Liver (tissue), 9 donors: ENCODE data around the gene PATJ. TPM values are rescaled to one million over a fixed set of nuclear protein-coding genes. Genes with fewer than 3 reads are reported as not detected.

Source experiments
- DNase-seq: peaks from one replicate; pipeline ENCODE4 v3.0.0-alpha.2; 2017; ENCODE audit warnings: low spot score
- H3K27ac ChIP-seq, 2 donors: one replicate each; pipeline ENCODE4 v1.7.0; 2013; ENCODE audit warnings: inconsistent platforms in 2 of 2, low read length in 2 of 2, control low read depth in 1 of 2, low read depth in 1 of 2, mild to moderate bottlenecking in 1 of 2
- H3K27me3 ChIP-seq, 4 donors: one replicate each; pipeline versions ENCODE4 v1.6.1 to v1.7.0; 2013; ENCODE audit warnings: low read length in 3 of 4, inconsistent platforms in 1 of 4, mild to moderate bottlenecking in 1 of 4, moderate library complexity in 1 of 4; ENCODE audit not compliant: control insufficient read depth in 4 of 4, insufficient read depth in 4 of 4
- H3K36me3 ChIP-seq, 4 donors: one replicate each; pipeline versions ENCODE4 v1.6.1 to v1.7.0; 2013; ENCODE audit warnings: low read length in 3 of 4, mild to moderate bottlenecking in 3 of 4, low read depth in 1 of 4, moderate library complexity in 1 of 4; ENCODE audit not compliant: control insufficient read depth in 4 of 4, insufficient read depth in 3 of 4
- H3K4me1 ChIP-seq, 4 donors: one replicate each; pipeline versions ENCODE4 v1.6.1 to v1.7.0; 2013; ENCODE audit warnings: low read length in 3 of 4, mild to moderate bottlenecking in 3 of 4, moderate library complexity in 1 of 4; ENCODE audit not compliant: control insufficient read depth in 4 of 4, insufficient read depth in 4 of 4
- H3K4me3 ChIP-seq, 3 donors: one replicate each; pipeline versions ENCODE4 v1.6.1 to v1.7.0; 2013; ENCODE audit warnings: low read length in 3 of 3, control low read depth in 1 of 3, low read depth in 1 of 3, mild to moderate bottlenecking in 1 of 3
- H3K9ac ChIP-seq, 2 donors: one replicate each; pipeline ENCODE4 v1.7.0; 2013; ENCODE audit warnings: low read length in 2 of 2, mild to moderate bottlenecking in 2 of 2, moderate library complexity in 2 of 2, control low read depth in 1 of 2, low read depth in 1 of 2
- H3K9me3 ChIP-seq, 4 donors: one replicate each; pipeline versions ENCODE4 v1.6.1 to v1.7.0; 2013; ENCODE audit warnings: low read length in 3 of 4; ENCODE audit not compliant: control insufficient read depth in 4 of 4
- EGR1 ChIP-seq, 2 donors: IDR thresholded peaks; 2 replicates each; pipeline ENCODE4 v1.6.1; 2016 to 2018; ENCODE audit warnings: antibody characterized with exemption in 2 of 2, low read depth in 2 of 2
- FOXA1 ChIP-seq: IDR thresholded peaks from 2 replicates; pipeline ENCODE4 v1.6.1; 2016; ENCODE audit warnings: antibody characterized with exemption
- FOXA2 ChIP-seq: IDR thresholded peaks from 2 replicates; pipeline ENCODE4 v1.6.1; 2016; ENCODE audit warnings: antibody characterized with exemption
- GABPA ChIP-seq, 2 donors: IDR thresholded peaks in 1 of 2; conservative IDR thresholded peaks in 1 of 2; 2 replicates each; pipeline ENCODE4 v1.6.1; 2016; ENCODE audit warnings: antibody characterized with exemption in 2 of 2, mild to moderate bottlenecking in 1 of 2, moderate library complexity in 1 of 2
- HNF4A ChIP-seq, 2 donors: conservative IDR thresholded peaks; 2 replicates each; pipeline ENCODE4 v1.6.1; 2016; ENCODE audit warnings: antibody characterized with exemption in 2 of 2, mild to moderate bottlenecking in 2 of 2
- HNF4G ChIP-seq: IDR thresholded peaks from 2 replicates; pipeline ENCODE4 v1.6.1; 2016; ENCODE audit warnings: antibody characterized with exemption
- JUND ChIP-seq, 2 donors: IDR thresholded peaks; 2 replicates each; pipeline ENCODE4 v1.6.1; 2016; ENCODE audit warnings: antibody characterized with exemption in 2 of 2
- NR2F2 ChIP-seq: IDR thresholded peaks from 2 replicates; pipeline ENCODE4 v1.6.1; 2016; ENCODE audit warnings: antibody characterized with exemption
- RAD21 ChIP-seq, 2 donors: IDR thresholded peaks; 2 replicates each; pipeline ENCODE4 v1.6.1; 2016; ENCODE audit warnings: antibody characterized with exemption in 2 of 2, mild to moderate bottlenecking in 2 of 2
- RXRA ChIP-seq, 2 donors: IDR thresholded peaks; 2 replicates each; pipeline ENCODE4 v1.6.1; 2017 to 2018; ENCODE audit warnings: antibody characterized with exemption in 2 of 2, mild to moderate bottlenecking in 1 of 2
- SP1 ChIP-seq: IDR thresholded peaks from 2 replicates; pipeline ENCODE4 v1.6.1; 2018; ENCODE audit warnings: antibody characterized with exemption, mild to moderate bottlenecking
- TAF1 ChIP-seq: conservative IDR thresholded peaks from 2 replicates; pipeline ENCODE4 v1.6.1; 2016; ENCODE audit warnings: antibody characterized with exemption, mild to moderate bottlenecking
- YY1 ChIP-seq: IDR thresholded peaks from 2 replicates; pipeline ENCODE4 v1.6.1; 2016; ENCODE audit warnings: antibody characterized with exemption, mild to moderate bottlenecking
- WGBS: extraction: QIAGEN DNeasy Blood & Tissue Kit; methylation state at CpG from one replicate; pipeline ENCODE4 v1.1.7; 2013; 5-methylcytosine and 5-hydroxymethylcytosine counted together
- polyA plus RNA-seq, 2 donors: library from polyadenylated mRNA; stranded (reverse) in 1 of 2; unstranded in 1 of 2; fragments of 200-250 nt in 1 of 2; fragments of >200 nt in 1 of 2; fragmentation: Nextera tagmentation in 1 of 2; extraction: Ambion mirVana in 1 of 2; gene quantifications; one replicate each; pipeline versions ENCODE4 v1.2.1 to v1.2.3, GENCODE V29; 2013 to 2015
- total RNA-seq, 2 donors: library from RNA; depleted of rRNA; stranded (reverse); fragments of >200 nt; gene quantifications; one replicate each; pipeline ENCODE4 v1.2.3, GENCODE V29; 2014
- TF ChIP-seq, protein P1 (sequence below): IDR thresholded peaks from 2 replicates; pipeline ENCODE4 v1.6.1; 2016; ENCODE audit warnings: antibody characterized with exemption, mild to moderate bottlenecking
- TF ChIP-seq, protein P2 (sequence below): IDR thresholded peaks from 2 replicates; pipeline ENCODE4 v1.6.1; 2016; ENCODE audit warnings: antibody characterized with exemption
- TF ChIP-seq, protein P3 (sequence below): IDR thresholded peaks from 2 replicates; pipeline ENCODE4 v1.6.1; 2016; ENCODE audit warnings: antibody characterized with exemption
- TF ChIP-seq, protein P4 (sequence below): IDR thresholded peaks from 2 replicates; pipeline ENCODE4 v1.6.1; 2016; ENCODE audit warnings: antibody characterized with exemption
- TF ChIP-seq, protein P5 (sequence below): fragments of 150-350 bp; IDR thresholded peaks from 2 replicates; pipeline ENCODE4 v1.5.1; 2017; ENCODE audit warnings: improper control_type of control experiment, low read depth, low read length; ENCODE audit not compliant: missing input control
- donor health status: healthy.
- donor health status: healthy.
- donor health status: healthy.
- donor health status: healthy.
- donor health status: healthy.

The PATJ gene
- total and polyA plus RNA-seq, 4 donors, result 5.7 to 29.8 (median 9.0) TPM

DNA sequence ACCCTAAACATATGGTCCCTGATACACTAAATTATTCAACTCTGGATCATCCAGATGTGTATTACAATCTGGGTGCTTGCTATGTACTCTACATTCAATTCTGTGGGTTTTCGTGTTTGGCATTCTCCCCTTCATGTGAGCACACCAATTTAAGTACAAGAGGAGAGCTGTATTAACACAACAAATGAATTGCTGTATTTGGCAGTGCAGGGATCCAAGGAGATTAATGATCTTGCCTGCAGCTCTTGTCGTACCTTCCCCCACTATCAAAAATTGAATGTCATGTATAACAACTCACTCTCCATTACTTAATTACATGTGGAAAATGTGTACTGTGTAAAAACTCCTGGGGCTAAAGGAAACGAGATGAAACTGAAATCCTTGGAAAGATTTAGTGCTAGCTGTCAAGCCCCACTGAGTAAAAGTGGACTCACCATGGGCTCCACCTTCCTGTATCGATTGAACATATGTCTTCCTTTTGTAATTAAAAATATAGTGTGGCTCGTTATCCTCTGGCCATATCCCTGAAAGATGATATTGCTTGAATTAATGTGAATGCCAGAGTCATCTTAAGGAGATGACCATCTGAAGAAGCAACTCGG lies 280.2 kb downstream of the PATJ start:
- Histone ChIP-seq H3K4me1 (no peaks in the 10 kb centered on the region), H3K27ac (no peak overlapping the region), H3K9me3 (no peaks in the 10 kb centered on the region), H3K9ac (no peak overlapping the region), H3K4me3 (no peak overlapping the region), H3K36me3 (no peaks in the 10 kb centered on the region), H3K27me3 (no peaks in the 10 kb centered on the region)
- TF ChIP-seq, protein P1, sequence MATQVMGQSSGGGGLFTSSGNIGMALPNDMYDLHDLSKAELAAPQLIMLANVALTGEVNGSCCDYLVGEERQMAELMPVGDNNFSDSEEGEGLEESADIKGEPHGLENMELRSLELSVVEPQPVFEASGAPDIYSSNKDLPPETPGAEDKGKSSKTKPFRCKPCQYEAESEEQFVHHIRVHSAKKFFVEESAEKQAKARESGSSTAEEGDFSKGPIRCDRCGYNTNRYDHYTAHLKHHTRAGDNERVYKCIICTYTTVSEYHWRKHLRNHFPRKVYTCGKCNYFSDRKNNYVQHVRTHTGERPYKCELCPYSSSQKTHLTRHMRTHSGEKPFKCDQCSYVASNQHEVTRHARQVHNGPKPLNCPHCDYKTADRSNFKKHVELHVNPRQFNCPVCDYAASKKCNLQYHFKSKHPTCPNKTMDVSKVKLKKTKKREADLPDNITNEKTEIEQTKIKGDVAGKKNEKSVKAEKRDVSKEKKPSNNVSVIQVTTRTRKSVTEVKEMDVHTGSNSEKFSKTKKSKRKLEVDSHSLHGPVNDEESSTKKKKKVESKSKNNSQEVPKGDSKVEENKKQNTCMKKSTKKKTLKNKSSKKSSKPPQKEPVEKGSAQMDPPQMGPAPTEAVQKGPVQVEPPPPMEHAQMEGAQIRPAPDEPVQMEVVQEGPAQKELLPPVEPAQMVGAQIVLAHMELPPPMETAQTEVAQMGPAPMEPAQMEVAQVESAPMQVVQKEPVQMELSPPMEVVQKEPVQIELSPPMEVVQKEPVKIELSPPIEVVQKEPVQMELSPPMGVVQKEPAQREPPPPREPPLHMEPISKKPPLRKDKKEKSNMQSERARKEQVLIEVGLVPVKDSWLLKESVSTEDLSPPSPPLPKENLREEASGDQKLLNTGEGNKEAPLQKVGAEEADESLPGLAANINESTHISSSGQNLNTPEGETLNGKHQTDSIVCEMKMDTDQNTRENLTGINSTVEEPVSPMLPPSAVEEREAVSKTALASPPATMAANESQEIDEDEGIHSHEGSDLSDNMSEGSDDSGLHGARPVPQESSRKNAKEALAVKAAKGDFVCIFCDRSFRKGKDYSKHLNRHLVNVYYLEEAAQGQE, result no peak
- TF ChIP-seq RXRA (IDR thresholded peaks at IDR 0.05) (no peak), TAF1 (no peak), JUND (IDR thresholded peaks at IDR 0.05) (no peak), HNF4G (no peak), NR2F2 (no peak), RAD21 (IDR thresholded peaks at IDR 0.05) (no peak), SP1 (no peak), FOXA1 (no peak), FOXA2 (no peak), GABPA (IDR thresholded peaks at IDR 0.05 in 1 of 2, conservative IDR thresholded peaks at IDR 0.05 in 1 of 2) (no peak), YY1 (no peak), HNF4A (conservative IDR thresholded peaks at IDR 0.05) (no peak), EGR1 (IDR thresholded peaks at IDR 0.05; ENCODE audit: low read depth in 2 of 2) (no peak)
- TF ChIP-seq, protein P2, sequence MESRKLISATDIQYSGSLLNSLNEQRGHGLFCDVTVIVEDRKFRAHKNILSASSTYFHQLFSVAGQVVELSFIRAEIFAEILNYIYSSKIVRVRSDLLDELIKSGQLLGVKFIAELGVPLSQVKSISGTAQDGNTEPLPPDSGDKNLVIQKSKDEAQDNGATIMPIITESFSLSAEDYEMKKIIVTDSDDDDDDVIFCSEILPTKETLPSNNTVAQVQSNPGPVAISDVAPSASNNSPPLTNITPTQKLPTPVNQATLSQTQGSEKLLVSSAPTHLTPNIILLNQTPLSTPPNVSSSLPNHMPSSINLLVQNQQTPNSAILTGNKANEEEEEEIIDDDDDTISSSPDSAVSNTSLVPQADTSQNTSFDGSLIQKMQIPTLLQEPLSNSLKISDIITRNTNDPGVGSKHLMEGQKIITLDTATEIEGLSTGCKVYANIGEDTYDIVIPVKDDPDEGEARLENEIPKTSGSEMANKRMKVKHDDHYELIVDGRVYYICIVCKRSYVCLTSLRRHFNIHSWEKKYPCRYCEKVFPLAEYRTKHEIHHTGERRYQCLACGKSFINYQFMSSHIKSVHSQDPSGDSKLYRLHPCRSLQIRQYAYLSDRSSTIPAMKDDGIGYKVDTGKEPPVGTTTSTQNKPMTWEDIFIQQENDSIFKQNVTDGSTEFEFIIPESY, result no peak
- TF ChIP-seq, protein P3, sequence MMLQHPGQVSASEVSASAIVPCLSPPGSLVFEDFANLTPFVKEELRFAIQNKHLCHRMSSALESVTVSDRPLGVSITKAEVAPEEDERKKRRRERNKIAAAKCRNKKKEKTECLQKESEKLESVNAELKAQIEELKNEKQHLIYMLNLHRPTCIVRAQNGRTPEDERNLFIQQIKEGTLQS, result no peak
- TF ChIP-seq, protein P4, sequence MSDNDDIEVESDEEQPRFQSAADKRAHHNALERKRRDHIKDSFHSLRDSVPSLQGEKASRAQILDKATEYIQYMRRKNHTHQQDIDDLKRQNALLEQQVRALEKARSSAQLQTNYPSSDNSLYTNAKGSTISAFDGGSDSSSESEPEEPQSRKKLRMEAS, result no peak
- TF ChIP-seq, protein P5, sequence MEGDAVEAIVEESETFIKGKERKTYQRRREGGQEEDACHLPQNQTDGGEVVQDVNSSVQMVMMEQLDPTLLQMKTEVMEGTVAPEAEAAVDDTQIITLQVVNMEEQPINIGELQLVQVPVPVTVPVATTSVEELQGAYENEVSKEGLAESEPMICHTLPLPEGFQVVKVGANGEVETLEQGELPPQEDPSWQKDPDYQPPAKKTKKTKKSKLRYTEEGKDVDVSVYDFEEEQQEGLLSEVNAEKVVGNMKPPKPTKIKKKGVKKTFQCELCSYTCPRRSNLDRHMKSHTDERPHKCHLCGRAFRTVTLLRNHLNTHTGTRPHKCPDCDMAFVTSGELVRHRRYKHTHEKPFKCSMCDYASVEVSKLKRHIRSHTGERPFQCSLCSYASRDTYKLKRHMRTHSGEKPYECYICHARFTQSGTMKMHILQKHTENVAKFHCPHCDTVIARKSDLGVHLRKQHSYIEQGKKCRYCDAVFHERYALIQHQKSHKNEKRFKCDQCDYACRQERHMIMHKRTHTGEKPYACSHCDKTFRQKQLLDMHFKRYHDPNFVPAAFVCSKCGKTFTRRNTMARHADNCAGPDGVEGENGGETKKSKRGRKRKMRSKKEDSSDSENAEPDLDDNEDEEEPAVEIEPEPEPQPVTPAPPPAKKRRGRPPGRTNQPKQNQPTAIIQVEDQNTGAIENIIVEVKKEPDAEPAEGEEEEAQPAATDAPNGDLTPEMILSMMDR, result no peak
- no peak for DNase-seq
- WGBS, result 94% methylated on average over 6 of the region's 6 CpGs
